IMR-90 (cell line): ENCODE data around the gene IGFBPL1. TPM values are rescaled to one million over a fixed set of nuclear protein-coding genes. Genes with fewer than 3 reads are reported as not detected.

ENCODE experiments used
- ATAC-seq: fragments of 200-7000 bp; cut with Tn5 transposase; 2 replicates; pipeline ENCODE4 v1.9.1; 2020; ENCODE audit warnings: low read depth, mild to moderate bottlenecking, moderate library complexity
- BruUV-seq: library from RNA; stranded (reverse); fragments of 400-500 nt; replicated peaks from 2 replicates; lab custom pipeline; 2021; lab: Mats Ljungman, UMichigan
- CTCF ChIA-PET: fragments of 300-600 bp; formaldehyde crosslinking; extraction: SDS; loops from one replicate; lab custom pipeline; 2021; ENCODE audit warnings: antibody characterized with exemption; lab: Yijun Ruan, JAX
- POLR2A ChIA-PET: fragments of 300-600 bp; sonication (Branson Sonifier 250); formaldehyde crosslinking; loops from one replicate; lab custom pipeline; 2022; ENCODE audit warnings: antibody characterized with exemption; ENCODE audit not compliant: unreplicated experiment; lab: Charles Lee
- DNase-seq: peaks from one replicate; pipeline ENCODE4 v3.0.0; 2013
- H2AFZ ChIP-seq: replicated peaks from 2 replicates; pipeline ENCODE3; 2013; ENCODE audit warnings: low read length, mild to moderate bottlenecking; ENCODE audit not compliant: poor library complexity
- H2AK5ac ChIP-seq: 2 replicates; pipeline ENCODE4 v1.6.1; 2013; ENCODE audit warnings: low read depth, low read length, inconsistent platforms
- H2AK9ac ChIP-seq: replicated peaks from 2 replicates; pipeline ENCODE3; 2013; ENCODE audit warnings: mild to moderate bottlenecking, low read depth, low read length, moderate library complexity; ENCODE audit not compliant: poor library complexity
- H2BK120ac ChIP-seq: 2 replicates; pipeline ENCODE4 v1.6.1; 2013; ENCODE audit warnings: low read depth, low read length, inconsistent platforms
- H2BK15ac ChIP-seq: 3 replicates; pipeline ENCODE4 v1.6.1; 2013; ENCODE audit warnings: low read depth, low read length, inconsistent platforms
- H2BK20ac ChIP-seq: 2 replicates; pipeline ENCODE4 v1.6.1; 2013; ENCODE audit warnings: low read depth, mild to moderate bottlenecking, inconsistent platforms, low read length, moderate library complexity
- H2BK5ac ChIP-seq: 2 replicates; pipeline ENCODE4 v1.6.1; 2013; ENCODE audit warnings: mild to moderate bottlenecking, low read depth, low read length, inconsistent platforms; ENCODE audit not compliant: poor library complexity, severe bottlenecking
- H3K14ac ChIP-seq: replicated peaks from 2 replicates; pipeline ENCODE4 v1.6.1; 2013; ENCODE audit warnings: low read depth, low read length, inconsistent platforms
- H3K18ac ChIP-seq: 2 replicates; pipeline ENCODE4 v1.6.1; 2013; ENCODE audit warnings: low read depth, low read length, control low read depth
- H3K23ac ChIP-seq: 2 replicates; pipeline ENCODE4 v1.6.1; 2013; ENCODE audit warnings: low read depth, low read length, inconsistent platforms
- H3K27ac ChIP-seq: 2 replicates; pipeline ENCODE4 v1.5.1; 2013; ENCODE audit warnings: mild to moderate bottlenecking, control low read depth, low read length; ENCODE audit not compliant: insufficient read depth
- H3K27me3 ChIP-seq: 2 replicates; pipeline ENCODE4 v1.6.1; 2013; ENCODE audit warnings: low read length; ENCODE audit not compliant: control insufficient read depth, insufficient read depth
- H3K36me3 ChIP-seq: 2 replicates; pipeline ENCODE4 v1.6.1; 2013; ENCODE audit warnings: low read length, mixed read lengths; ENCODE audit not compliant: control insufficient read depth, insufficient read depth
- H3K4ac ChIP-seq: 2 replicates; pipeline ENCODE4 v1.6.1; 2013; ENCODE audit warnings: low read depth, low read length, inconsistent platforms
- H3K4me1 ChIP-seq: 2 replicates; pipeline ENCODE4 v1.6.1; 2013; ENCODE audit warnings: low read length, mixed read lengths; ENCODE audit not compliant: control insufficient read depth, insufficient read depth
- H3K4me2 ChIP-seq: 2 replicates; pipeline ENCODE4 v1.6.1; 2013; ENCODE audit warnings: low read depth, mild to moderate bottlenecking, control low read depth, low read length, moderate library complexity
- H3K4me3 ChIP-seq: 2 replicates; pipeline ENCODE4 v1.5.1; 2013; ENCODE audit warnings: low read depth, mild to moderate bottlenecking, control low read depth, low read length, moderate library complexity; ENCODE audit not compliant: insufficient read depth
- H3K56ac ChIP-seq: 2 replicates; pipeline ENCODE4 v1.6.1; 2013; ENCODE audit warnings: low read length, inconsistent platforms; ENCODE audit not compliant: insufficient read depth; ENCODE audit errors: extremely low read depth
- H3K79me1 ChIP-seq, 2 experiments: 2 replicates each; pipeline ENCODE4 v1.6.1; 2013; ENCODE audit warnings: low read length in 2 of 2, inconsistent platforms in 1 of 2, low read depth in 1 of 2
- H3K9ac ChIP-seq: 2 replicates; pipeline ENCODE4 v1.6.1; 2013; ENCODE audit warnings: low read depth, low read length, control low read depth
- H3K9me1 ChIP-seq: 2 replicates; pipeline ENCODE4 v1.6.1; 2013; ENCODE audit warnings: low read length, inconsistent platforms; ENCODE audit not compliant: insufficient read depth
- H3K9me3 ChIP-seq: 2 replicates; pipeline ENCODE4 v1.6.1; 2013; ENCODE audit warnings: low read length; ENCODE audit not compliant: control insufficient read depth, insufficient read depth
- H4K20me1 ChIP-seq: 2 replicates; pipeline ENCODE4 v1.6.1; 2013; ENCODE audit warnings: low read length, inconsistent platforms; ENCODE audit not compliant: insufficient read depth
- H4K5ac ChIP-seq: 2 replicates; pipeline ENCODE4 v1.6.1; 2013; ENCODE audit warnings: mild to moderate bottlenecking, low read depth, low read length, control low read depth
- H4K8ac ChIP-seq, 2 experiments: 2 replicates each; pipeline ENCODE4 v1.6.1; 2013; ENCODE audit warnings: low read depth in 2 of 2, low read length in 2 of 2, control low read depth in 1 of 2, inconsistent platforms in 1 of 2
- H4K91ac ChIP-seq: 2 replicates; pipeline ENCODE4 v1.6.1; 2013; ENCODE audit warnings: low read depth, low read length, inconsistent platforms; ENCODE audit not compliant: insufficient read depth
- BHLHE40 ChIP-seq: fragments of 150-350 bp; IDR thresholded peaks from 2 replicates; pipeline ENCODE4 v1.6.1; 2016; ENCODE audit warnings: mild to moderate bottlenecking, low read depth, low read length
- CEBPB ChIP-seq: IDR thresholded peaks from 2 replicates; pipeline ENCODE4 v1.6.1; 2012; ENCODE audit warnings: low read depth, low read length, improper control_type of control experiment
- FOS ChIP-seq: fragments of 150-350 bp; IDR thresholded peaks from 2 replicates; pipeline ENCODE4 v1.6.1; 2016; ENCODE audit warnings: low read depth, low read length
- MAFK ChIP-seq: IDR thresholded peaks from 2 replicates; pipeline ENCODE4 v1.6.1; 2012; ENCODE audit warnings: low read depth, low read length, improper control_type of control experiment
- MAZ ChIP-seq: IDR thresholded peaks from 2 replicates; pipeline ENCODE4 v1.6.1; 2012; ENCODE audit warnings: low read depth, mild to moderate bottlenecking, low read length, improper control_type of control experiment, moderate library complexity, borderline replicate concordance
- MXI1 ChIP-seq: IDR thresholded peaks from 2 replicates; pipeline ENCODE4 v1.6.1; 2012; ENCODE audit warnings: low read depth, mild to moderate bottlenecking, low read length, moderate library complexity, borderline replicate concordance
- NFE2L2 ChIP-seq: fragments of 150-350 bp; IDR thresholded peaks from 2 replicates; pipeline ENCODE4 v1.6.1; 2016; ENCODE audit warnings: low read depth, mild to moderate bottlenecking, low read length
- POLR2A ChIP-seq: IDR thresholded peaks from 2 replicates; pipeline ENCODE4 v1.6.1; 2012; ENCODE audit warnings: mild to moderate bottlenecking, low read depth, low read length
- RAD21 ChIP-seq: IDR thresholded peaks from 2 replicates; pipeline ENCODE4 v1.6.1; 2012; ENCODE audit warnings: low read length, improper control_type of control experiment
- RCOR1 ChIP-seq: IDR thresholded peaks from 2 replicates; pipeline ENCODE4 v1.6.1; 2012; ENCODE audit warnings: mild to moderate bottlenecking, low read length, improper control_type of control experiment; ENCODE audit not compliant: insufficient replicate concordance
- RFX5 ChIP-seq: IDR thresholded peaks from 2 replicates; pipeline ENCODE4 v1.8.0; 2012; ENCODE audit warnings: low read depth, mild to moderate bottlenecking, low read length, moderate library complexity
- SMC3 ChIP-seq: fragments of 150-350 bp; IDR thresholded peaks from 2 replicates; pipeline ENCODE4 v1.6.1; 2016; ENCODE audit warnings: low read depth, mild to moderate bottlenecking, antibody characterized with exemption, low read length, moderate library complexity
- USF2 ChIP-seq: fragments of 150-350 bp; IDR thresholded peaks from 2 replicates; pipeline ENCODE4 v1.6.1; 2017; ENCODE audit warnings: mild to moderate bottlenecking, antibody characterized with exemption, low read length, low read depth
- WGBS, 2 experiments: methylation state at CpG; one replicate each; pipeline versions ENCODE4 v1.1.5 to v1.1.7; 2013; ENCODE audit warnings: missing lambda C conversion rate in 2 of 2; ENCODE audit not compliant: insufficient read length in 1 of 2; ENCODE audit errors: extremely low coverage in 2 of 2; 5-methylcytosine and 5-hydroxymethylcytosine counted together
- dilution Hi-C: fragments of 300-500 bp; cut with HindIII; formaldehyde crosslinking; loops from one replicate; pipeline ENCODE4 v1.14.3; 2018; ENCODE audit warnings: low sequenced_read_pairs; ENCODE audit not compliant: unreplicated experiment
- in situ Hi-C: fragments of 300-500 bp; cut with MboI; formaldehyde crosslinking; loops from 3 replicates; pipeline ENCODE4 v1.14.3; 2019; ENCODE audit warnings: low sequenced_read_pairs, inconsistent platforms, mixed read lengths
- intact Hi-C: fragments of 100-400 bp; cut with micrococcal nuclease; formaldehyde crosslinking; loops from 2 replicates; pipeline ENCODE4 v1.10.0; 2022
- polyA plus RNA-seq, 3 experiments: library from polyadenylated mRNA; depleted of rRNA; stranded (reverse); fragments of >200 nt; gene quantifications; 2 replicates each; pipeline ENCODE4 v1.2.3, GENCODE V29; 2012; ENCODE audit warnings: low replicate concordance in 1 of 3
- total RNA-seq: library from RNA; depleted of rRNA; stranded (reverse); fragments of >200 nt; gene quantifications from 2 replicates; pipeline ENCODE4 v1.2.3, GENCODE V29; 2012
- TF ChIP-seq, protein P1 (sequence below): conservative IDR thresholded peaks from 2 replicates; pipeline ENCODE4 v1.5.1; 2012; ENCODE audit warnings: mild to moderate bottlenecking, low read depth, low read length, improper control_type of control experiment

Gene IGFBPL1
- total and polyA plus RNA-seq, 2 of the 4 experiments (the other 2 are of a cell fraction) = not detected

DNA sequence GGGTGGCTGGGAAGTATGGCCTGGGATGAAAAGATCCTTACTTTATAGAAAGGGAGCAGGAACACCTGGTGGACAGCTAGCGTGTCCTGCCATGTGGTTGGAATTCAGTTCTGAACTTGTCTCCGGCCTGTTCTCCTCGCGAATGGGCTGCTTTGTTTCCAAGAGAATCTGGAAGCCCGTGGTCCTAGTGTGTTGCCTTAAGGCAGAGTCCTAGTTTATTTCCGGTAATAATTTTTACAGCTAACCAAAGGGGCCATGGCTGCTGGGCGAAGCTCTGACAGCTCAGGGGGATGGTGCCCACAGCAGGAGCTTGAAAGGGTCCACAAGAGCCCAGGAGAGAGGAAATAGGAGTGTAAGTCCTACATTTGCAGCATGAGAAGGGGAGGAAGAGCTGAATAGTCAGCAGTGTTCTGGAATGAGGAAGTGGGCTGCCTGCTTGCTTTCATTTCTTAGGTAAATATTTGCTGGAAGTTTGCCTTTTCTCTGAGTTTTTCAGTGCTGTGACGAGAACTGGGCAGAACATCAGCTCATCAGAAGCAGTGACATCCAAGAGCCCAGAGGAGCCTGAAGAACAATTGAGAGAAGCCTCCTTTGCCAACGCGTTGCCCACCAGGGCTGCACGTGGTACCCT, 13.1 kb upstream of the IGFBPL1 start (continued):
- TF ChIP-seq, protein P1, sequence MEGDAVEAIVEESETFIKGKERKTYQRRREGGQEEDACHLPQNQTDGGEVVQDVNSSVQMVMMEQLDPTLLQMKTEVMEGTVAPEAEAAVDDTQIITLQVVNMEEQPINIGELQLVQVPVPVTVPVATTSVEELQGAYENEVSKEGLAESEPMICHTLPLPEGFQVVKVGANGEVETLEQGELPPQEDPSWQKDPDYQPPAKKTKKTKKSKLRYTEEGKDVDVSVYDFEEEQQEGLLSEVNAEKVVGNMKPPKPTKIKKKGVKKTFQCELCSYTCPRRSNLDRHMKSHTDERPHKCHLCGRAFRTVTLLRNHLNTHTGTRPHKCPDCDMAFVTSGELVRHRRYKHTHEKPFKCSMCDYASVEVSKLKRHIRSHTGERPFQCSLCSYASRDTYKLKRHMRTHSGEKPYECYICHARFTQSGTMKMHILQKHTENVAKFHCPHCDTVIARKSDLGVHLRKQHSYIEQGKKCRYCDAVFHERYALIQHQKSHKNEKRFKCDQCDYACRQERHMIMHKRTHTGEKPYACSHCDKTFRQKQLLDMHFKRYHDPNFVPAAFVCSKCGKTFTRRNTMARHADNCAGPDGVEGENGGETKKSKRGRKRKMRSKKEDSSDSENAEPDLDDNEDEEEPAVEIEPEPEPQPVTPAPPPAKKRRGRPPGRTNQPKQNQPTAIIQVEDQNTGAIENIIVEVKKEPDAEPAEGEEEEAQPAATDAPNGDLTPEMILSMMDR = no peak

- Histone ChIP-seq H3K27me3 (peaks cover 2% of the 10 kb centered on the region; the same call in 1 of the 2 replicates), H4K20me1 (no peaks in the 10 kb centered on the region), H2BK15ac (peak overlapping the region; percentile 73; the same call in 2 of the 3 replicates), H3K4me2 (no peak overlapping the region), H4K8ac (peak overlapping the region; percentile 85 to 87), H2BK20ac (peak overlapping the region; percentile 84), H2AFZ (peak overlapping the region; percentile 88), H4K91ac (peak overlapping the region; percentile 95), H3K56ac (no peak overlapping the region), H3K9me1 (peaks cover 3% of the 10 kb centered on the region; the same call in 1 of the 2 replicates), H3K14ac (peak overlapping the region; percentile 44; the same call in 1 of the 2 replicates), H3K36me3 (no peaks in the 10 kb centered on the region), H3K27ac (no peak overlapping the region), H3K23ac (0 out of 2 replicates have a peak overlapping the region, but pooled peaks have one; percentile 67), H2BK120ac (peak overlapping the region; percentile 86), H3K4ac (peak overlapping the region; percentile 83), H2AK9ac (peak overlapping the region; percentile 60), H2AK5ac (peak overlapping the region; percentile 85; the same call in 1 of the 2 replicates), H3K79me1 (no peaks in the 10 kb centered on the region; a peak in 1 of 4 replicates), H3K9me3 (no peaks in the 10 kb centered on the region), H4K5ac (peak overlapping the region; percentile 94; the same call in 1 of the 2 replicates), H2BK5ac (peak overlapping the region; percentile 76), H3K18ac (peak overlapping the region; percentile 96; the same call in 1 of the 2 replicates), H3K9ac (no peak overlapping the region), H3K4me1 (peaks cover 15% of the 10 kb centered on the region), H3K4me3 (no peak overlapping the region)
- POLR2A ChIA-PET = no interaction called here
- in situ Hi-C loops = no loop called here
- BruUV-seq = no TSS peak
- CTCF ChIA-PET = no interaction called here
- no peak for DNase-seq
- dilution Hi-C loops = no loop called here
- no peak for ATAC-seq
- intact Hi-C loops = no loop called here
- no CpG with 5 or more reads among the region's 2 CpGs for WGBS, 2 experiments
- no peak for TF ChIP-seq RCOR1
- no peak for TF ChIP-seq FOS
- TF ChIP-seq MAFK = no peak
- TF ChIP-seq BHLHE40 = no peak
- TF ChIP-seq MAZ = no peak
- TF ChIP-seq MXI1 = no peak
- TF ChIP-seq SMC3 = no peak
- TF ChIP-seq POLR2A = no peak
- TF ChIP-seq CEBPB = no peak
- TF ChIP-seq USF2 = no peak
- no peak for TF ChIP-seq RAD21
- no peak for TF ChIP-seq RFX5
- no peak for TF ChIP-seq NFE2L2
Measured at GRCh38 chr9:38436708-38437107, 12.5 kb upstream of the IGFBPL1 start.
